SK-N-SH treated with all-trans-retinoic acid at 6 μM for 48 hours (cell line): ENCODE data around the gene TBX5.

Source experiments
- ARNTL ChIP-seq: fragments of 450-650 bp; formaldehyde crosslinking; IDR thresholded peaks from 2 replicates; pipeline ENCODE4 v1.5.0; 2020; ENCODE audit warnings: low read depth, mild to moderate bottlenecking, moderate library complexity, borderline replicate concordance
- CREB5 ChIP-seq: fragments of 250-450 bp; sonication (Bioruptor Pico); IDR thresholded peaks from 2 replicates; pipeline ENCODE4 v1.5.1; 2020; ENCODE audit warnings: low read depth, mild to moderate bottlenecking, moderate library complexity
- OSR1 ChIP-seq: fragments of 250-450 bp; sonication (Bioruptor Pico); IDR thresholded peaks from 2 replicates; pipeline ENCODE4 v1.8.0; 2022; ENCODE audit warnings: moderate library complexity, mild to moderate bottlenecking, inconsistent platforms
- RARB ChIP-seq: fragments of 250-450 bp; sonication (Bioruptor Pico); IDR thresholded peaks from 2 replicates; pipeline ENCODE4 v1.8.0; 2021; ENCODE audit warnings: mild to moderate bottlenecking, moderate library complexity
- ZFP30 ChIP-seq: fragments of 450-650 bp; formaldehyde crosslinking; IDR thresholded peaks from 2 replicates; pipeline ENCODE4 v1.5.0; 2022; ENCODE audit warnings: mild to moderate bottlenecking, moderate library complexity
- ZNF70 ChIP-seq: fragments of 450-650 bp; formaldehyde crosslinking; IDR thresholded peaks from 2 replicates; pipeline ENCODE4 v1.5.0; 2020; ENCODE audit warnings: mild to moderate bottlenecking, moderate library complexity
- TF ChIP-seq, protein P1 (sequence below): fragments of 250-450 bp; sonication (Bioruptor Pico); IDR thresholded peaks from 2 replicates; pipeline ENCODE4 v1.8.0; 2020; ENCODE audit warnings: mild to moderate bottlenecking, moderate library complexity, borderline replicate concordance

DNA sequence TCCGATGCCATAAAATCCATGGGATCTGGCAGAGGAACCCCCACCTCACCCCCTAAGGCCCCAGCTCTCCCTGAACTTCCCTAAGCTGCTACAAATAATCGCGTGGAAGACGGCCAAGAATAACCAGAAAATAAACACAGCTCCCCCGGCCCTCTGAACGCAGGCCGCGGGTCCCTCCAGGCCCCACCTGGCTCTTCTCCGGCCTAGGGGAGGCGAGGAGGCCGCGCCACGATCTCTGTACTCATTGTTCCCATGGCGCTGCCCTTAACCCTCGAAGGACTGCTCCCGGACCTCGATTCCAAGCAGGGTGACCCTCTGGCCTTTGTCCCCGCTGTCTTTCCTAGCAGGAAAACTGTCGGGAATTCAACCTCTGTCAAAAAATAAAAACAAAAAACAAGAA is 33.9 kb upstream of the TBX5 start:
- TF ChIP-seq, protein P1, sequence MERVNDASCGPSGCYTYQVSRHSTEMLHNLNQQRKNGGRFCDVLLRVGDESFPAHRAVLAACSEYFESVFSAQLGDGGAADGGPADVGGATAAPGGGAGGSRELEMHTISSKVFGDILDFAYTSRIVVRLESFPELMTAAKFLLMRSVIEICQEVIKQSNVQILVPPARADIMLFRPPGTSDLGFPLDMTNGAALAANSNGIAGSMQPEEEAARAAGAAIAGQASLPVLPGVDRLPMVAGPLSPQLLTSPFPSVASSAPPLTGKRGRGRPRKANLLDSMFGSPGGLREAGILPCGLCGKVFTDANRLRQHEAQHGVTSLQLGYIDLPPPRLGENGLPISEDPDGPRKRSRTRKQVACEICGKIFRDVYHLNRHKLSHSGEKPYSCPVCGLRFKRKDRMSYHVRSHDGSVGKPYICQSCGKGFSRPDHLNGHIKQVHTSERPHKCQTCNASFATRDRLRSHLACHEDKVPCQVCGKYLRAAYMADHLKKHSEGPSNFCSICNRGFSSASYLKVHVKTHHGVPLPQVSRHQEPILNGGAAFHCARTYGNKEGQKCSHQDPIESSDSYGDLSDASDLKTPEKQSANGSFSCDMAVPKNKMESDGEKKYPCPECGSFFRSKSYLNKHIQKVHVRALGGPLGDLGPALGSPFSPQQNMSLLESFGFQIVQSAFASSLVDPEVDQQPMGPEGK (CRISPR knock-in tag): no peak
- TF ChIP-seq RARB (CRISPR knock-in tag): no peak
- no peak for TF ChIP-seq CREB5 (CRISPR knock-in tag)
- no peak for TF ChIP-seq ZFP30 (CRISPR knock-in tag)
- TF ChIP-seq ZNF70 (CRISPR knock-in tag): no peak
- no peak for TF ChIP-seq ARNTL (CRISPR knock-in tag)
- TF ChIP-seq OSR1 (CRISPR knock-in tag): no peak
